ENCODE data around the gene CALU. TPM values are rescaled to one million over a fixed set of nuclear protein-coding genes. Genes with fewer than 3 reads are reported as not detected.

The CALU gene
- total RNA-seq, 1 experiment from 2014 or later, result 168 TPM

DNA sequence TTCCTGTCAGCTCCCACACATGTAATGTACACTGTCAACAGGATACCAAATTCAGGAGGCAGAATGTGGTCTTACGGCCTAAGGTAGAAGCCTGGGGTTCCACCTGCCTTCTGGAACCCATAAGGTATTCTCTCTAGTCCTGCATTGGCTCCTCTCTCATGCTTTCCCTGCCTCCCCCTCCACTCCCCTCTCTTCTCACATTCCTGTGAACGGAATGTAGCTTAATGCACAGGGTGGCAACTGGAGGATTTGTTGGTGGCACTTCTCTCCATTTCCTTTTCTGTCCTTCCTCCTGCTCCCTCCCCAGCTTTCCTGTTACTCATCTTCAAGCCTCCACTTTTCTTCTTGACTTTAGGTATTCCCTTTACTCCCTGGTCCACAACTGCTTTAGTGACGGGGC, 79.5 kb downstream of the CALU start:
- Histone ChIP-seq H4K5ac (ENCODE audit: insufficient read length, low read depth, low read length) (no peak overlapping the region), H2BK12ac (ENCODE audit: insufficient read length, low read depth, low read length) (no peak overlapping the region), H3K4ac (ENCODE audit: low read depth, low read length) (no peak overlapping the region), H2BK120ac (ENCODE audit: low read depth, low read length, poor library complexity, severe bottlenecking) (no peak overlapping the region), H3K79me2 (ENCODE audit: insufficient read depth, low read length) (no peaks in the 10 kb centered on the region), H2BK15ac (ENCODE audit: low read depth, low read length) (no peak overlapping the region), H3K23ac (ENCODE audit: insufficient read length, low read depth, low read length) (no peak overlapping the region), H3K79me1 (ENCODE audit: insufficient read depth, low read depth, low read length, poor library complexity, severe bottlenecking) (no peaks in the 10 kb centered on the region), H3K9me3 (ENCODE audit: control insufficient read depth, low read depth, low read length) (no peaks in the 10 kb centered on the region), H2BK5ac (ENCODE audit: insufficient read length, low read length) (no peak overlapping the region), H3K56ac (ENCODE audit: insufficient read length, low read depth, low read length) (no peak overlapping the region), H3K4me2 (ENCODE audit: insufficient read depth, insufficient read length, low read length) (no peak overlapping the region), H3K27me3 (ENCODE audit: insufficient read depth, low read length) (no peaks in the 10 kb centered on the region), H3K14ac (ENCODE audit: insufficient read depth, low read length) (no peak overlapping the region), H4K91ac (ENCODE audit: insufficient read length, low read depth, low read length) (no peak overlapping the region), H4K20me1 (ENCODE audit: control insufficient read depth, insufficient read depth, insufficient read length) (no peaks in the 10 kb centered on the region), H3K23me2 (ENCODE audit: insufficient read length, low read depth, low read length, poor library complexity, severe bottlenecking) (no peaks in the 10 kb centered on the region), H4K8ac (replicated peaks; ENCODE audit: insufficient read length, low read depth, low read length) (no peak overlapping the region), H3K9ac (ENCODE audit: extremely low read depth, insufficient read length, low read length) (no peak overlapping the region), H2AK5ac (ENCODE audit: insufficient read length, low read length) (no peak overlapping the region), H3T11ph (ENCODE audit: low read length) (no peak overlapping the region), H2AFZ (ENCODE audit: low read length) (no peak overlapping the region), H3K27ac (ENCODE audit: insufficient read length, low read depth, low read length) (no peak overlapping the region), H3K18ac (ENCODE audit: insufficient read length, low read depth, low read length) (no peak overlapping the region), H2BK20ac (ENCODE audit: low read depth, low read length, poor library complexity, severe bottlenecking) (no peak overlapping the region), H3K4me1 (ENCODE audit: insufficient read depth, low read length) (no peaks in the 10 kb centered on the region)
- TF ChIP-seq, protein P1, sequence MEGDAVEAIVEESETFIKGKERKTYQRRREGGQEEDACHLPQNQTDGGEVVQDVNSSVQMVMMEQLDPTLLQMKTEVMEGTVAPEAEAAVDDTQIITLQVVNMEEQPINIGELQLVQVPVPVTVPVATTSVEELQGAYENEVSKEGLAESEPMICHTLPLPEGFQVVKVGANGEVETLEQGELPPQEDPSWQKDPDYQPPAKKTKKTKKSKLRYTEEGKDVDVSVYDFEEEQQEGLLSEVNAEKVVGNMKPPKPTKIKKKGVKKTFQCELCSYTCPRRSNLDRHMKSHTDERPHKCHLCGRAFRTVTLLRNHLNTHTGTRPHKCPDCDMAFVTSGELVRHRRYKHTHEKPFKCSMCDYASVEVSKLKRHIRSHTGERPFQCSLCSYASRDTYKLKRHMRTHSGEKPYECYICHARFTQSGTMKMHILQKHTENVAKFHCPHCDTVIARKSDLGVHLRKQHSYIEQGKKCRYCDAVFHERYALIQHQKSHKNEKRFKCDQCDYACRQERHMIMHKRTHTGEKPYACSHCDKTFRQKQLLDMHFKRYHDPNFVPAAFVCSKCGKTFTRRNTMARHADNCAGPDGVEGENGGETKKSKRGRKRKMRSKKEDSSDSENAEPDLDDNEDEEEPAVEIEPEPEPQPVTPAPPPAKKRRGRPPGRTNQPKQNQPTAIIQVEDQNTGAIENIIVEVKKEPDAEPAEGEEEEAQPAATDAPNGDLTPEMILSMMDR (conservative IDR thresholded peaks at IDR 0.05), result no peak
- WGBS (ENCODE audit: extremely low coverage, insufficient read length, low lambda C conversion rate), result no CpG with 5 or more reads among the region's 3 CpGs
- H3K4me1 Mint-ChIP-seq, result peaks cover 4 to 6% of the 10 kb centered on the region in 2 experiments; a peak in 3 of 4 replicates
- no peak for DNase-seq
- H3K4me3 Mint-ChIP-seq, result no peak overlapping the region
- no peaks in the 10 kb centered on the region for H3K9me3 Mint-ChIP-seq
- H3K27me3 Mint-ChIP-seq (ENCODE audit: low read depth), result no peaks in the 10 kb centered on the region
- H3K36me3 Mint-ChIP-seq (ENCODE audit: insufficient read depth in 1 of 3, low read depth in 3 of 3), result peaks cover 2 to 13% (median 4%) of the 10 kb centered on the region in 3 experiments; a peak in 4 of 7 replicates
- no peak overlapping the region; a peak in 1 of 7 replicates for H3K27ac Mint-ChIP-seq

Other genes starting within 250 kb of the CALU start
- 0.50 and 0.98 TPM in 2 replicates for gene GARIN1A, start 67.1 kb upstream of the CALU start, total RNA-seq (2021)
- gene OPN1SW, start 36.4 kb downstream of the CALU start, total RNA-seq (2021), result not detected in 2 replicates
- 28.7 and 31.1 TPM in 2 replicates for gene CCDC136, start 52.6 kb downstream of the CALU start, total RNA-seq (2021)
- gene FLNC, start 91.0 kb downstream of the CALU start, total RNA-seq (2021), result 12.2 and 12.5 TPM in 2 replicates
- gene ATP6V1F, start 123.5 kb downstream of the CALU start, total RNA-seq (2021), result 115 and 117 TPM in 2 replicates
- 4.8 and 5.3 TPM in 2 replicates for gene KCP, start 171.3 kb downstream of the CALU start, total RNA-seq (2021)
- gene IRF5, start 198.6 kb downstream of the CALU start, total RNA-seq (2021), result 0.70 and 0.74 TPM in 2 replicates

Data from H9 (cell line).